ENCODE results near the gene CMYA5. TPM values are rescaled to one million over a fixed set of nuclear protein-coding genes. Genes with fewer than 3 reads are reported as not detected.

CMYA5 gene
- total and polyA plus RNA-seq, 2 of the 4 experiments (the other 2 are of a cell fraction) = 0.39 to 0.90 TPM

DNA sequence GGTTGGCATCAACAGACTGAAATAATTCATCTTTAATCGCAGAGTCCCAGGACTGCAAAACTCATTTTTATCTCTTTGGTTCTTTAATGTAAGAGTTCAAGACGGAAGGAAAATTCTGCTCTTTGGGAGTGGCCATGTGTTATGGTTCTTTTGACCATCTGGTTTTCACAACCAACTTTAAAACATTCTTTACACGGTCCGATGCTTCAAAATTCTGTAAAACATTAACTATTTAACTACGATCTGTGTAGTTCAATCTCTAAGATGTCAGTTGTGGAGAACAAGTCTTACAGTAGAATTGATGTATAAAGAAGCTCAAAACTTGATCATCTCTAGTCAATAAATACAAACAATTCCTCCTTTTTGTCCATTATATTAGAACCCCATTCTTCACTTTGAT lies 83.0 kb downstream of the CMYA5 start:
- BruUV-seq (replicated peaks) = no TSS peak
- H3K36me3 ChIP-seq (ENCODE audit: control insufficient read depth, insufficient read depth, low read length) = no peaks in the 10 kb centered on the region
- H2BK120ac ChIP-seq (ENCODE audit: low read depth, low read length) = no peak overlapping the region
- H3K4me3 ChIP-seq (ENCODE audit: insufficient read depth, low read depth, low read length) = no peak overlapping the region
- no peaks in the 10 kb centered on the region for H3K9me3 ChIP-seq (ENCODE audit: control insufficient read depth, insufficient read depth, low read length)
- no peak overlapping the region for H3K18ac ChIP-seq (ENCODE audit: low read depth, low read length)
- no peak overlapping the region for H3K14ac ChIP-seq (replicated peaks; ENCODE audit: low read depth, low read length)
- no peaks in the 10 kb centered on the region for H3K27me3 ChIP-seq (ENCODE audit: control insufficient read depth, insufficient read depth, low read length)
- H2AK5ac ChIP-seq (ENCODE audit: low read depth, low read length) = no peak overlapping the region
- H3K27ac ChIP-seq (ENCODE audit: insufficient read depth, low read length) = no peak overlapping the region
- H2BK5ac ChIP-seq (ENCODE audit: low read depth, low read length, poor library complexity, severe bottlenecking) = no peak overlapping the region
- no peak overlapping the region for H3K4me2 ChIP-seq (ENCODE audit: low read depth, low read length)
- H4K20me1 ChIP-seq (ENCODE audit: insufficient read depth, low read length) = no peaks in the 10 kb centered on the region
- TF ChIP-seq FOS (IDR thresholded peaks at IDR 0.05; ENCODE audit: low read depth, low read length) (no peak), MXI1 (IDR thresholded peaks at IDR 0.05; ENCODE audit: borderline replicate concordance, low read depth, low read length) (no peak), CEBPB (IDR thresholded peaks at IDR 0.05; ENCODE audit: low read depth, low read length) (no peak), NFE2L2 (IDR thresholded peaks at IDR 0.05; ENCODE audit: low read depth, low read length) (no peak), RAD21 (IDR thresholded peaks at IDR 0.05; ENCODE audit: low read length) (no peak), RFX5 (IDR thresholded peaks at IDR 0.05; ENCODE audit: low read depth, low read length) (no peak), RCOR1 (IDR thresholded peaks at IDR 0.05; ENCODE audit: insufficient replicate concordance, low read length) (no peak), MAZ (IDR thresholded peaks at IDR 0.05; ENCODE audit: borderline replicate concordance, low read depth, low read length) (no peak), POLR2A (IDR thresholded peaks at IDR 0.05; ENCODE audit: low read depth, low read length) (no peak), CHD1 (IDR thresholded peaks at IDR 0.05; ENCODE audit: low read depth, low read length) (no peak), BHLHE40 (IDR thresholded peaks at IDR 0.05; ENCODE audit: low read depth, low read length) (no peak), MAFK (IDR thresholded peaks at IDR 0.05; ENCODE audit: low read depth, low read length) (no peak), SMC3 (IDR thresholded peaks at IDR 0.05; ENCODE audit: low read depth, low read length) (no peak), CTCF (conservative IDR thresholded peaks at IDR 0.05; ENCODE audit: low read depth, low read length) (no peak), USF2 (IDR thresholded peaks at IDR 0.05; ENCODE audit: low read depth, low read length) (no peak)
- TF ChIP-seq, protein P1, sequence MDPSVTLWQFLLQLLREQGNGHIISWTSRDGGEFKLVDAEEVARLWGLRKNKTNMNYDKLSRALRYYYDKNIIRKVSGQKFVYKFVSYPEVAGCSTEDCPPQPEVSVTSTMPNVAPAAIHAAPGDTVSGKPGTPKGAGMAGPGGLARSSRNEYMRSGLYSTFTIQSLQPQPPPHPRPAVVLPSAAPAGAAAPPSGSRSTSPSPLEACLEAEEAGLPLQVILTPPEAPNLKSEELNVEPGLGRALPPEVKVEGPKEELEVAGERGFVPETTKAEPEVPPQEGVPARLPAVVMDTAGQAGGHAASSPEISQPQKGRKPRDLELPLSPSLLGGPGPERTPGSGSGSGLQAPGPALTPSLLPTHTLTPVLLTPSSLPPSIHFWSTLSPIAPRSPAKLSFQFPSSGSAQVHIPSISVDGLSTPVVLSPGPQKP (IDR thresholded peaks at IDR 0.05; ENCODE audit: borderline replicate concordance, low read depth, low read length) = no peak
- H3K4ac ChIP-seq (ENCODE audit: low read depth, low read length) = no peak overlapping the region
- no peak overlapping the region for H3K23ac ChIP-seq (ENCODE audit: low read depth, low read length)
- ChIA-PET CTCF (interaction anchor here (0.6 kb wide), 3 partner anchors 31 to 214 kb away, joined by 3 to 6 read pairs (median 3); no protein-coding TSS in a partner anchor), POLR2A (ENCODE audit: unreplicated experiment) (no interaction called here)
- no peak overlapping the region for H2BK15ac ChIP-seq (ENCODE audit: low read depth, low read length)
- dilution Hi-C loops (cut with HindIII; ENCODE audit: low sequenced_read_pairs, unreplicated experiment) (no loop called here), in situ Hi-C loops (cut with MboI; ENCODE audit: low sequenced_read_pairs) (no loop called here), intact Hi-C loops (cut with micrococcal nuclease) (no loop called here)
- H2BK20ac ChIP-seq (ENCODE audit: low read depth, low read length) = no peak overlapping the region
- H3K9ac ChIP-seq (ENCODE audit: low read depth, low read length) = no peak overlapping the region
- no peak overlapping the region for H2AK9ac ChIP-seq (replicated peaks; ENCODE audit: low read depth, low read length, poor library complexity)
- H3K4me1 ChIP-seq (ENCODE audit: control insufficient read depth, insufficient read depth, low read length) = no peaks in the 10 kb centered on the region
- WGBS, 2 experiments (ENCODE audit: extremely low coverage in 2 of 2, insufficient read length in 1 of 2) = no CpG with 5 or more reads among the region's 5 CpGs
- H3K79me1 ChIP-seq (ENCODE audit: low read depth in 1 of 2, low read length in 2 of 2) = no peaks in the 10 kb centered on the region
- H4K91ac ChIP-seq (ENCODE audit: insufficient read depth, low read depth, low read length) = no peak overlapping the region
- H3K56ac ChIP-seq (ENCODE audit: extremely low read depth, insufficient read depth, low read length) = no peak overlapping the region
- no peak for ATAC-seq (ENCODE audit: low read depth)
- H4K8ac ChIP-seq (ENCODE audit: low read depth in 2 of 2, low read length in 2 of 2) = no peak overlapping the region
- no peak overlapping the region for H2AFZ ChIP-seq (replicated peaks; ENCODE audit: low read length, poor library complexity)
- no peak overlapping the region for H4K5ac ChIP-seq (ENCODE audit: low read depth, low read length)
- DNase-seq = no peak
- no peaks in the 10 kb centered on the region for H3K9me1 ChIP-seq (ENCODE audit: insufficient read depth, low read length)
